Gastroesophageal sphincter (tissue), 4 donors: ENCODE results near the gene FN1. TPM values are rescaled to one million over a fixed set of nuclear protein-coding genes. Genes with fewer than 3 reads are reported as not detected.

Experiments used
- ATAC-seq: fragments of 150-250 bp; one replicate; pipeline ENCODE4 v1.9.1; 2016; ENCODE audit warnings: mild to moderate bottlenecking, moderate library complexity
- H3K27ac ChIP-seq, 4 donors: fragments of 200-600 bp; sonication (generic) in 3 of 4; 1 replicate in 3 of 4; 2 replicates in 1 of 4; pipeline ENCODE4 v1.5.1; 2016 to 2019
- H3K27me3 ChIP-seq: fragments of 200-600 bp; sonication (generic); one replicate; pipeline ENCODE4 v1.5.1; 2019
- H3K36me3 ChIP-seq, 2 donors: fragments of 200-600 bp; sonication (generic); one replicate each; pipeline ENCODE4 v1.5.1; 2019; ENCODE audit warnings: control low read depth in 1 of 2
- H3K4me1 ChIP-seq, 3 donors: fragments of 200-600 bp; sonication (generic); 1 replicate in 2 of 3; 2 replicates in 1 of 3; pipeline ENCODE4 v1.5.1; 2016 to 2019; ENCODE audit warnings: control low read depth in 2 of 3
- H3K4me3 ChIP-seq, 2 donors: fragments of 200-600 bp; sonication (generic); one replicate each; pipeline ENCODE4 v1.5.1; 2019; ENCODE audit warnings: mild to moderate bottlenecking in 1 of 2, moderate library complexity in 1 of 2
- H3K9me3 ChIP-seq, 3 donors: fragments of 200-600 bp; sonication (generic); one replicate each; pipeline ENCODE4 v1.5.1; 2017 to 2019; ENCODE audit warnings: control low read depth in 2 of 3
- EP300 ChIP-seq: sonication (generic); formaldehyde crosslinking; IDR thresholded peaks from one replicate; pipeline ENCODE4 v1.6.1; 2017; ENCODE audit warnings: antibody characterized with exemption, mild to moderate bottlenecking
- POLR2A ChIP-seq, 2 donors: fragments of 450-650 bp; IDR thresholded peaks; one replicate each; pipeline ENCODE4 v1.6.1; 2017; ENCODE audit warnings: antibody characterized with exemption in 2 of 2, mild to moderate bottlenecking in 2 of 2, moderate library complexity in 1 of 2
- POLR2AphosphoS5 ChIP-seq: sonication (generic); formaldehyde crosslinking; IDR thresholded peaks from one replicate; pipeline ENCODE4 v1.6.1; 2017; ENCODE audit warnings: antibody characterized with exemption
- WGBS, 2 donors: methylation state at CpG; one replicate each; pipeline ENCODE4 v1.1.5; 2018; ENCODE audit warnings: low coverage in 1 of 2; 5-methylcytosine and 5-hydroxymethylcytosine counted together
- total RNA-seq, 4 donors: library from RNA; depleted of rRNA; stranded (reverse); fragments of >200 nt; gene quantifications; one replicate each; pipeline ENCODE4 v1.1.0, GENCODE V29; 2016
- TF ChIP-seq, protein P1 (sequence below), 4 experiments: fragments of 200-600 bp in 2 of 4; fragments of 450-650 bp in 2 of 4; sonication (generic) in 1 of 4; IDR thresholded peaks; one replicate each; pipeline ENCODE4 v1.5.1; 2017 to 2019; ENCODE audit warnings: antibody characterized with exemption in 4 of 4, mild to moderate bottlenecking in 2 of 4, moderate library complexity in 2 of 4

The FN1 gene
- total RNA-seq, 4 donors from 2014 or later, result 1,699 to 4,986 (median 1,920) TPM

DNA sequence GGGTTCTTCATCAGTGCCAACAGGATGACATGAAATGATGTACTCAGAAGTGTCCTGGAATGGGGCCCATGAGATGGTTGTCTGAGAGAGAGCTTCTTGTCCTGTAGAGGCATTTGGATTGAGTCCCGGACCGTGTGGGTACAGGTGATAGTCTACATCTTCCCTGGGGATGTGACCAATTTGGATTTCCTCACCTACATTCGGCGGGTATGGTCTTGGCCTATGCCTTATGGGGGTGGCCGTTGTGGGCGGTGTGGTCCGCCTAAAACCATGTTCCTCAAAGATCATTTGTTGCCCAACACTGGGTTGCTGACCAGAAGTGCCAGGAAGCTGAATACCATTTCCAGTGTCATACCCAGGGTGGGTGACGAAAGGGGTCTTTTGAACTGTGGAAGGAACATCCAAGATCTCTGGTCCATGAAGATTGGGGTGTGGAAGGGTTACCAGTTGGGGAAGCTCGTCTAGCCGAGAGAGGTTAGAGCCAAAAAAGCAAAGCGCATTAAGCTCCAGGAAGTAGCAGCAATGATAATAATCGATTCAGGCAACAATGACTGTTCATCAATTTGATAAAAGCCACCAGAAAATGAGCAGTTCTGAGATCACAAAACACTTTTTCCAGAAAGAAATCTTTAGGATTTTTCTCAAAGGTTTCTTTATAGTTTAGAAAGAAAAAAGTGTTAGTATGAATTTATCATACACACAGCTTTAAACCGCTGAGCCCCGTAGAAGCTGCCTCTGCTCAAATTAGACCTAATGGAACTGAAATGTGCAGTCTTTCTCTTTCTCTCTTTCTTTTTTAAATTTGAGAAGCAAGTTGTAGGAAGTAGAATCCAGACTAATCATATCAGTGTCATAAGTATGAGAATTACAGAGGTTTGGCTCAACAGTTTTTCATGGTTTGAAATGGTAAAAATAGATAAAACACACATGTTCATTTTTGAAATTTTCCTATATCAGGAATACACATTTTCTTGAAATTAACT lies 63.7 kb downstream of the FN1 start:
- no peak for ATAC-seq
- H3K9me3 ChIP-seq, result no peaks in the 10 kb centered on the region
- TF ChIP-seq POLR2AphosphoS5 (no peak), POLR2A (IDR thresholded peaks at IDR 0.05) (no peak), EP300 (no peak)
- TF ChIP-seq, protein P1, sequence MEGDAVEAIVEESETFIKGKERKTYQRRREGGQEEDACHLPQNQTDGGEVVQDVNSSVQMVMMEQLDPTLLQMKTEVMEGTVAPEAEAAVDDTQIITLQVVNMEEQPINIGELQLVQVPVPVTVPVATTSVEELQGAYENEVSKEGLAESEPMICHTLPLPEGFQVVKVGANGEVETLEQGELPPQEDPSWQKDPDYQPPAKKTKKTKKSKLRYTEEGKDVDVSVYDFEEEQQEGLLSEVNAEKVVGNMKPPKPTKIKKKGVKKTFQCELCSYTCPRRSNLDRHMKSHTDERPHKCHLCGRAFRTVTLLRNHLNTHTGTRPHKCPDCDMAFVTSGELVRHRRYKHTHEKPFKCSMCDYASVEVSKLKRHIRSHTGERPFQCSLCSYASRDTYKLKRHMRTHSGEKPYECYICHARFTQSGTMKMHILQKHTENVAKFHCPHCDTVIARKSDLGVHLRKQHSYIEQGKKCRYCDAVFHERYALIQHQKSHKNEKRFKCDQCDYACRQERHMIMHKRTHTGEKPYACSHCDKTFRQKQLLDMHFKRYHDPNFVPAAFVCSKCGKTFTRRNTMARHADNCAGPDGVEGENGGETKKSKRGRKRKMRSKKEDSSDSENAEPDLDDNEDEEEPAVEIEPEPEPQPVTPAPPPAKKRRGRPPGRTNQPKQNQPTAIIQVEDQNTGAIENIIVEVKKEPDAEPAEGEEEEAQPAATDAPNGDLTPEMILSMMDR (IDR thresholded peaks at IDR 0.05), result no peak
- H3K27ac ChIP-seq, result peak overlapping the region; percentile 16 to 48 (median 34)
- no peak overlapping the region for H3K4me3 ChIP-seq
- no peaks in the 10 kb centered on the region for H3K27me3 ChIP-seq
- H3K36me3 ChIP-seq, result peaks cover 18 to 100% of the 10 kb centered on the region in 2 donors
- WGBS, 2 donors, result 64 to 82% methylated on average over 4 to 9 of the region's 14 CpGs
- H3K4me1 ChIP-seq, result peaks cover 0 to 14% (median 0%) of the 10 kb centered on the region in 3 donors

- peaks cover 0 to 14% (median 0%) of the 10 kb centered on the region in 3 donors for H3K4me1 ChIP-seq
- H3K4me3 ChIP-seq, result no peak overlapping the region
- H3K9me3 ChIP-seq, result no peaks in the 10 kb centered on the region
- no peaks in the 10 kb centered on the region for H3K27me3 ChIP-seq
- peak overlapping the region in 3 of 4 donors; percentile 34 to 52 (median 48) for H3K27ac ChIP-seq
- peaks cover 16 to 100% of the 10 kb centered on the region in 2 donors for H3K36me3 ChIP-seq
- WGBS, 2 donors, result 65 to 81% methylated on average over 12 of the region's 14 CpGs
- no peak for TF ChIP-seq POLR2AphosphoS5
- ATAC-seq, result no peak
These were observed 65.5 kb downstream of the FN1 start for GRCh38 chr2:215370112-215370965.

GRCh38 chr2:215369181-215369760 lies 66.6 kb downstream of the FN1 start:
- Histone ChIP-seq H3K9me3 (no peaks in the 10 kb centered on the region), H3K36me3 (peaks cover 16 to 100% of the 10 kb centered on the region in 2 donors), H3K4me1 (peaks cover 0 to 14% (median 0%) of the 10 kb centered on the region in 3 donors), H3K27ac (peak overlapping the region in 2 of 4 donors; percentile 3 to 46), H3K4me3 (no peak overlapping the region), H3K27me3 (no peaks in the 10 kb centered on the region)
- 29 to 50% methylated on average over 1 to 3 of the region's 3 CpGs for WGBS, 2 donors
- TF ChIP-seq, protein P1 (IDR thresholded peaks at IDR 0.05), result no peak
- TF ChIP-seq POLR2A (IDR thresholded peaks at IDR 0.05), result no peak
- no peak for TF ChIP-seq EP300
- TF ChIP-seq POLR2AphosphoS5, result no peak
- no peak for ATAC-seq

DNA sequence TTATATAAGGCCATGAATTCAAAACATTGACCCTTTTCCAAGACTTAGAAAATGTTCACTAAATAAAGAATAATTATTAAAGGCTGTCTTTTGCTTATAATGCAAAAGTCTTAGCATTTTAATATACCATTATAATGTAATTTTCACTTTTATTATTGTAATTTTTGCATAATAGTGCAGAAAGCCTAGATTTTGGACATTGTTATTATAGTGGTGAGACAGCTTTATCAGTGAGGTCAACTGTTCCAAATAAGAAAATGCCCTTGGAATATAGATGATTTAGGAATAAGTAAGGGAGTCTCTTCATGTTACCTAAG lies 67.4 kb downstream of the FN1 start:
- no peak overlapping the region for H3K27ac ChIP-seq
- TF ChIP-seq POLR2A (IDR thresholded peaks at IDR 0.05) (no peak), EP300 (no peak), POLR2AphosphoS5 (no peak)
- TF ChIP-seq, protein P1 (IDR thresholded peaks at IDR 0.05), result no peak
- ATAC-seq, result no peak
- no peaks in the 10 kb centered on the region for H3K9me3 ChIP-seq
- H3K36me3 ChIP-seq, result peaks cover 17 to 100% of the 10 kb centered on the region in 2 donors
- H3K4me3 ChIP-seq, result no peak overlapping the region
- H3K27me3 ChIP-seq, result no peaks in the 10 kb centered on the region
- peaks cover 0 to 14% (median 0%) of the 10 kb centered on the region in 3 donors for H3K4me1 ChIP-seq
